Activated naive CD4-positive, alpha-beta T cell treated with anti-CD3 and anti-CD28 coated beads, Interleukin-2, amount 50 U/mL, for 72 hours (primary cell): Measurements from ENCODE around the gene DDX6. TPM values are rescaled to one million over a fixed set of nuclear protein-coding genes. Genes with fewer than 3 reads are reported as not detected.

Experiments used
- ATAC-seq, 2 donors: fragments of 150-1000 bp; cut with Tn5 transposase; 2 replicates each; pipeline ENCODE4 v1.10.0; 2021; ENCODE audit warnings: mild to moderate bottlenecking in 2 of 2, moderate library complexity in 2 of 2
- DNase-seq, 2 donors: peaks; one replicate each; pipeline ENCODE4 v3.0.0; 2021 to 2022; ENCODE audit warnings: low spot score in 2 of 2
- H3K27ac Mint-ChIP-seq, 2 donors: one replicate each; pipeline ENCODE4 v1.8.0; 2022; ENCODE audit warnings: mild to moderate bottlenecking in 2 of 2, mixed read lengths in 2 of 2
- H3K36me3 Mint-ChIP-seq, 2 donors: one replicate each; pipeline ENCODE4 v1.8.0; 2022; ENCODE audit warnings: mixed read lengths in 2 of 2
- H3K9me3 Mint-ChIP-seq, 2 donors: one replicate each; pipeline ENCODE4 v1.8.0; 2022; ENCODE audit warnings: mixed read lengths in 2 of 2
- total RNA-seq, 2 donors: library from RNA; stranded (reverse); gene quantifications; one replicate each; pipeline ENCODE4 v1.2.3, GENCODE V29; 2022

DDX6 gene
- total RNA-seq, 2 donors from 2014 or later, result 180 to 239 TPM

DNA sequence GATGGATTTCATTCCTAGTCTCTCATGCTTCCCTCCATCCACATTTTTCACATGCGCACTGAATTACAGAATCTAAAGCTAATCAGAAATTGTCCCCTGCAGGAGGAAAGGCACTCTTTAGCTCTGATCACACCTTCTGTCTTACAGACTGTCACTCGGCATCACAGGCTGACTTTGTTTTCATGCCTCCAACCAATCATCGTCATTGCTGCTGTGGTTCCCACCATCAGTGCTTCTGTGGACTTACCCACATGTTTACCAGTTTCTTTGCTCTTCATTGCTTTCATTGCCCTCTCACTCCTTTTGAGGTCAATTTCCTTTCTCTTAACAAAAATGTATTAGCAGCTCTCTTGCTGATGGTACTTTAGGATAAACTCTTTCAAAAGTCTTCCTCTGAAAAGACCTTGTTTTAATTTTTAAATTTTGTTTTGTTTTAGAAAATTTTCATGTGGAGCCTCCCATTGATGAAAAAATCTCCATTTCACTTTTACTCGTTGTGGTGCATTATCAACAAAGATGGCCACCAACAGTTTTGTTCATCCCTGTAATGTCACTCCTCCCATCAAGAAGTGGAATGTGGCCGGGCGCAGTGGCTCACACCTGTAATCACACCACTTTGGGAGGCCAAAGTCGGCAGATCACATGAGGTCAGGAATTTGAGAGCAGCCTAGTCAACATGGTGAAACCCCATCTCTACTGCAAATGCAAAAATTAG is 91.3 kb downstream of the DDX6 start:
- ATAC-seq (no peak), DNase-seq (no peak)
- H3K9me3 Mint-ChIP-seq, result peaks cover 4 to 5% of the 10 kb centered on the region in 2 donors
- peaks cover 11 to 15% of the 10 kb centered on the region in 2 donors for H3K36me3 Mint-ChIP-seq
- peak overlapping the region; percentile 19 to 74 for H3K27ac Mint-ChIP-seq

Other genes starting within 250 kb of the DDX6 start
- gene IFT46, start 225.2 kb downstream of the DDX6 start, total RNA-seq, result 10 to 100 TPM in 1 of 2 donors, 1 to 10 TPM in 1; 8.1 to 14.4 TPM
- 100 to 1,000 TPM; 134 to 180 TPM for gene ARCN1, start 218.8 kb downstream of the DDX6 start, total RNA-seq
- gene PHLDB1, start 183.5 kb downstream of the DDX6 start, total RNA-seq, result 1 to 10 TPM; 5.1 to 5.7 TPM
- not detected for gene TREH, start 111.5 kb downstream of the DDX6 start, total RNA-seq
- gene CXCR5, start 92.7 kb upstream of the DDX6 start, total RNA-seq, result 10 to 100 TPM in 1 of 2 donors, 1 to 10 TPM in 1; 9.3 to 25.9 TPM
- gene BCL9L, start 134.8 kb upstream of the DDX6 start, total RNA-seq, result 10 to 100 TPM; 46.6 to 57.4 TPM
- 1 to 10 TPM in 1 of 2 donors, under 1 TPM in 1; 0.80 to 2.0 TPM for gene UPK2, start 165.1 kb upstream of the DDX6 start, total RNA-seq
- not detected for gene FOXR1, start 180.6 kb upstream of the DDX6 start, total RNA-seq
- gene CENATAC, start 207.0 kb upstream of the DDX6 start, total RNA-seq, result 10 to 100 TPM; 39.0 to 60.1 TPM
- gene RPS25, start 227.2 kb upstream of the DDX6 start, total RNA-seq, result 1,000 to 10,000 TPM; 1,843 to 2,330 TPM
- gene TRAPPC4, start 227.6 kb upstream of the DDX6 start, total RNA-seq, result 100 to 1,000 TPM in 1 of 2 donors, 10 to 100 TPM in 1; 67.3 to 123 TPM
- gene SLC37A4, start 239.7 kb upstream of the DDX6 start, total RNA-seq, result 10 to 100 TPM; 22.3 to 33.4 TPM